ENCODE data around the gene ABHD1.

GRCh38 chr2:27158468-27158867 lies 34.9 kb downstream of the ABHD1 start:
- TF ChIP-seq ESRRG (CRISPR knock-in tag; IDR thresholded peaks at IDR 0.05), result no peak
- TF ChIP-seq ARNTL (CRISPR knock-in tag; IDR thresholded peaks at IDR 0.05; ENCODE audit: borderline replicate concordance, low read depth), result no peak
- TF ChIP-seq, protein P1, sequence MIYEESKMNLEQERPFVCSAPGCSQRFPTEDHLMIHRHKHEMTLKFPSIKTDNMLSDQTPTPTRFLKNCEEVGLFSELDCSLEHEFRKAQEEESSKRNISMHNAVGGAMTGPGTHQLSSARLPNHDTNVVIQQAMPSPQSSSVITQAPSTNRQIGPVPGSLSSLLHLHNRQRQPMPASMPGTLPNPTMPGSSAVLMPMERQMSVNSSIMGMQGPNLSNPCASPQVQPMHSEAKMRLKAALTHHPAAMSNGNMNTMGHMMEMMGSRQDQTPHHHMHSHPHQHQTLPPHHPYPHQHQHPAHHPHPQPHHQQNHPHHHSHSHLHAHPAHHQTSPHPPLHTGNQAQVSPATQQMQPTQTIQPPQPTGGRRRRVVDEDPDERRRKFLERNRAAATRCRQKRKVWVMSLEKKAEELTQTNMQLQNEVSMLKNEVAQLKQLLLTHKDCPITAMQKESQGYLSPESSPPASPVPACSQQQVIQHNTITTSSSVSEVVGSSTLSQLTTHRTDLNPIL (CRISPR knock-in tag; IDR thresholded peaks at IDR 0.05; ENCODE audit: low read depth), result no peak
- TF ChIP-seq, protein P2, sequence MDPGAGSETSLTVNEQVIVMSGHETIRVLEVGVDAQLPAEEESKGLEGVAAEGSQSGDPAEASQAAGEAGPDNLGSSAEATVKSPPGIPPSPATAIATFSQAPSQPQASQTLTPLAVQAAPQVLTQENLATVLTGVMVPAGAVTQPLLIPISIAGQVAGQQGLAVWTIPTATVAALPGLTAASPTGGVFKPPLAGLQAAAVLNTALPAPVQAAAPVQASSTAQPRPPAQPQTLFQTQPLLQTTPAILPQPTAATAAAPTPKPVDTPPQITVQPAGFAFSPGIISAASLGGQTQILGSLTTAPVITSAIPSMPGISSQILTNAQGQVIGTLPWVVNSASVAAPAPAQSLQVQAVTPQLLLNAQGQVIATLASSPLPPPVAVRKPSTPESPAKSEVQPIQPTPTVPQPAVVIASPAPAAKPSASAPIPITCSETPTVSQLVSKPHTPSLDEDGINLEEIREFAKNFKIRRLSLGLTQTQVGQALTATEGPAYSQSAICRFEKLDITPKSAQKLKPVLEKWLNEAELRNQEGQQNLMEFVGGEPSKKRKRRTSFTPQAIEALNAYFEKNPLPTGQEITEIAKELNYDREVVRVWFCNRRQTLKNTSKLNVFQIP (CRISPR knock-in tag; IDR thresholded peaks at IDR 0.05; ENCODE audit: borderline replicate concordance, low read depth), result no peak
- TF ChIP-seq ZFP30 (CRISPR knock-in tag; IDR thresholded peaks at IDR 0.05), result no peak
- TF ChIP-seq CSDC2 (CRISPR knock-in tag; IDR thresholded peaks at IDR 0.05), result no peak
- TF ChIP-seq ZNF8 (CRISPR knock-in tag; IDR thresholded peaks at IDR 0.05), result no peak
- TF ChIP-seq PPARA (CRISPR knock-in tag; IDR thresholded peaks at IDR 0.05; ENCODE audit: borderline replicate concordance), result no peak
- TF ChIP-seq, protein P3, sequence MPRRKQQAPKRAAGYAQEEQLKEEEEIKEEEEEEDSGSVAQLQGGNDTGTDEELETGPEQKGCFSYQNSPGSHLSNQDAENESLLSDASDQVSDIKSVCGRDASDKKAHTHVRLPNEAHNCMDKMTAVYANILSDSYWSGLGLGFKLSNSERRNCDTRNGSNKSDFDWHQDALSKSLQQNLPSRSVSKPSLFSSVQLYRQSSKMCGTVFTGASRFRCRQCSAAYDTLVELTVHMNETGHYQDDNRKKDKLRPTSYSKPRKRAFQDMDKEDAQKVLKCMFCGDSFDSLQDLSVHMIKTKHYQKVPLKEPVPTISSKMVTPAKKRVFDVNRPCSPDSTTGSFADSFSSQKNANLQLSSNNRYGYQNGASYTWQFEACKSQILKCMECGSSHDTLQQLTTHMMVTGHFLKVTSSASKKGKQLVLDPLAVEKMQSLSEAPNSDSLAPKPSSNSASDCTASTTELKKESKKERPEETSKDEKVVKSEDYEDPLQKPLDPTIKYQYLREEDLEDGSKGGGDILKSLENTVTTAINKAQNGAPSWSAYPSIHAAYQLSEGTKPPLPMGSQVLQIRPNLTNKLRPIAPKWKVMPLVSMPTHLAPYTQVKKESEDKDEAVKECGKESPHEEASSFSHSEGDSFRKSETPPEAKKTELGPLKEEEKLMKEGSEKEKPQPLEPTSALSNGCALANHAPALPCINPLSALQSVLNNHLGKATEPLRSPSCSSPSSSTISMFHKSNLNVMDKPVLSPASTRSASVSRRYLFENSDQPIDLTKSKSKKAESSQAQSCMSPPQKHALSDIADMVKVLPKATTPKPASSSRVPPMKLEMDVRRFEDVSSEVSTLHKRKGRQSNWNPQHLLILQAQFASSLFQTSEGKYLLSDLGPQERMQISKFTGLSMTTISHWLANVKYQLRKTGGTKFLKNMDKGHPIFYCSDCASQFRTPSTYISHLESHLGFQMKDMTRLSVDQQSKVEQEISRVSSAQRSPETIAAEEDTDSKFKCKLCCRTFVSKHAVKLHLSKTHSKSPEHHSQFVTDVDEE (CRISPR knock-in tag; IDR thresholded peaks at IDR 0.05), result no peak
- no peak for TF ChIP-seq RARB (CRISPR knock-in tag; IDR thresholded peaks at IDR 0.05)
- no peak for TF ChIP-seq PATZ1 (CRISPR knock-in tag; IDR thresholded peaks at IDR 0.05; ENCODE audit: borderline replicate concordance)
- TF ChIP-seq ISL1 (CRISPR knock-in tag; IDR thresholded peaks at IDR 0.05), result no peak
- TF ChIP-seq CSRNP3 (CRISPR knock-in tag; IDR thresholded peaks at IDR 0.05), result no peak
